KMS-11 (cell line): ENCODE results near the gene HEXIM2.
A peak's percentile ranks its signal among the peaks of the same experiment; 100 is the strongest.

Source experiments
- H2AFZ ChIP-seq: fragments of 200-600 bp; sonication (generic); 2 replicates; pipeline ENCODE4 v1.6.1; 2016; ENCODE audit warnings: antibody characterized with exemption, mixed run types, low read depth
- H3K27ac ChIP-seq: fragments of 200-600 bp; sonication (generic); 2 replicates; pipeline ENCODE4 v1.6.1; 2016; ENCODE audit warnings: mild to moderate bottlenecking, mixed run types
- H3K27me3 ChIP-seq: fragments of 200-600 bp; sonication (generic); 2 replicates; pipeline ENCODE4 v1.6.1; 2017; ENCODE audit warnings: mild to moderate bottlenecking, low read depth, mixed run types, moderate library complexity; ENCODE audit not compliant: insufficient read depth
- H3K36me3 ChIP-seq: fragments of 200-600 bp; sonication (generic); 2 replicates; pipeline ENCODE4 v1.6.1; 2017; ENCODE audit warnings: mild to moderate bottlenecking, mixed run types; ENCODE audit not compliant: insufficient read depth
- H3K4me1 ChIP-seq: fragments of 200-600 bp; sonication (generic); 2 replicates; pipeline ENCODE4 v1.6.1; 2016; ENCODE audit warnings: mild to moderate bottlenecking, low read depth, mixed run types; ENCODE audit not compliant: poor library complexity, severe bottlenecking
- H3K4me2 ChIP-seq: fragments of 200-600 bp; sonication (generic); 2 replicates; pipeline ENCODE4 v1.7.0; 2016; ENCODE audit warnings: mild to moderate bottlenecking, mixed run types
- H3K4me3 ChIP-seq: fragments of 200-600 bp; sonication (generic); IDR thresholded peaks from 2 replicates; pipeline ENCODE4 v1.6.1; 2017; ENCODE audit warnings: low read depth, low read length, mixed read lengths; ENCODE audit not compliant: insufficient read depth
- H3K79me2 ChIP-seq: fragments of 200-600 bp; sonication (generic); 2 replicates; pipeline ENCODE4 v1.6.1; 2016; ENCODE audit warnings: low read depth, mixed run types; ENCODE audit not compliant: insufficient read depth
- H3K9ac ChIP-seq: fragments of 200-600 bp; sonication (generic); 2 replicates; pipeline ENCODE4 v1.6.1; 2016; ENCODE audit warnings: mild to moderate bottlenecking, mixed run types
- H4K20me1 ChIP-seq: fragments of 200-600 bp; sonication (generic); 2 replicates; pipeline ENCODE4 v1.6.1; 2016; ENCODE audit warnings: mild to moderate bottlenecking, mixed run types; ENCODE audit not compliant: insufficient read depth
- CTCF ChIP-seq: fragments of 200-600 bp; sonication (generic); conservative IDR thresholded peaks from 2 replicates; pipeline ENCODE4 v1.6.1; 2017; ENCODE audit warnings: low read depth, mild to moderate bottlenecking, antibody characterized with exemption, low read length, moderate library complexity, mixed read lengths

HEXIM2 gene

GRCh38 chr17:45161288-45162024 is at the start of gene HEXIM2:
Gene HEXIM2, plus strand, starts transcription at chr17:45161875. Its CDS starts 919 bp downstream, at chr17:45162794.
- Histone ChIP-seq H3K27me3 (no peaks in the 10 kb centered on the region), H3K4me3 (peak within 1 kb of the TSS; percentile 67), H3K79me2 (peaks cover 29% of the 10 kb centered on the region), H4K20me1 (no peaks in the 10 kb centered on the region), H3K4me2 (peak within 1 kb of the TSS; percentile 95), H3K4me1 (peaks cover 41% of the 10 kb centered on the region), H3K9ac (peak within 1 kb of the TSS; percentile 99), H3K36me3 (no peaks in the 10 kb centered on the region), H2AFZ (peak within 1 kb of the TSS; percentile 44; the same call in 1 of the 2 replicates), H3K27ac (peak within 1 kb of the TSS; percentile 93)
- TF ChIP-seq CTCF = no peak

- H2AFZ ChIP-seq = no peak overlapping the region
- no peak overlapping the region for H3K4me3 ChIP-seq
- H3K4me2 ChIP-seq = no peak overlapping the region
- H3K27me3 ChIP-seq = no peaks in the 10 kb centered on the region
- no peaks in the 10 kb centered on the region for H4K20me1 ChIP-seq
- no peaks in the 10 kb centered on the region for H3K79me2 ChIP-seq
- no peaks in the 10 kb centered on the region for H3K4me1 ChIP-seq
- H3K36me3 ChIP-seq = no peaks in the 10 kb centered on the region
- H3K9ac ChIP-seq = no peak overlapping the region
- H3K27ac ChIP-seq = no peak overlapping the region
- no peak for TF ChIP-seq CTCF
Measured at GRCh38 chr17:45112559-45113423, 48.9 kb upstream of the HEXIM2 start.

GRCh38 chr17:45113424-45113754 is 48.3 kb upstream of the HEXIM2 start:
- Histone ChIP-seq H3K9ac (no peak overlapping the region), H3K4me1 (no peaks in the 10 kb centered on the region), H3K27me3 (no peaks in the 10 kb centered on the region), H3K79me2 (no peaks in the 10 kb centered on the region), H2AFZ (no peak overlapping the region), H3K27ac (no peak overlapping the region), H3K36me3 (no peaks in the 10 kb centered on the region), H3K4me3 (no peak overlapping the region), H4K20me1 (no peaks in the 10 kb centered on the region), H3K4me2 (no peak overlapping the region)
- TF ChIP-seq CTCF = no peak

GRCh38 chr17:45114117-45114932 is 47.4 kb upstream of the HEXIM2 start:
- Histone ChIP-seq H4K20me1 (no peaks in the 10 kb centered on the region), H3K4me1 (no peaks in the 10 kb centered on the region), H3K79me2 (no peaks in the 10 kb centered on the region), H3K4me3 (no peak overlapping the region), H3K27ac (no peak overlapping the region), H3K36me3 (no peaks in the 10 kb centered on the region), H2AFZ (no peak overlapping the region), H3K9ac (no peak overlapping the region), H3K4me2 (no peak overlapping the region), H3K27me3 (no peaks in the 10 kb centered on the region)
- TF ChIP-seq CTCF = no peak
